HEK293T (cell line): ENCODE measurements around the gene COL28A1.

Experiments
- BHLHE40 ChIP-seq: fragments of 450-650 bp; IDR thresholded peaks from 2 replicates; pipeline ENCODE4 v1.6.1; 2016; ENCODE audit warnings: mild to moderate bottlenecking, moderate library complexity, borderline replicate concordance
- CTBP1 ChIP-seq: fragments of 450-650 bp; IDR thresholded peaks from 2 replicates; pipeline ENCODE4 v1.6.1; 2016; ENCODE audit warnings: borderline replicate concordance
- ELF4 ChIP-seq: fragments of 450-650 bp; IDR thresholded peaks from 2 replicates; pipeline ENCODE4 v1.6.1; 2017; ENCODE audit warnings: antibody characterized with exemption
- FOXA1 ChIP-seq: fragments of 450-650 bp; IDR thresholded peaks from 2 replicates; pipeline ENCODE4 v1.6.1; 2016; ENCODE audit warnings: mild to moderate bottlenecking
- FOXK2 ChIP-seq: fragments of 450-650 bp; IDR thresholded peaks from 2 replicates; pipeline ENCODE4 v1.6.1; 2016; ENCODE audit warnings: mild to moderate bottlenecking
- FOXM1 ChIP-seq: fragments of 450-650 bp; IDR thresholded peaks from 2 replicates; pipeline ENCODE4 v1.6.1; 2017; ENCODE audit warnings: mild to moderate bottlenecking, borderline replicate concordance
- HDGF ChIP-seq: fragments of 450-650 bp; IDR thresholded peaks from 2 replicates; pipeline ENCODE4 v1.6.1; 2017; ENCODE audit warnings: antibody characterized with exemption, borderline replicate concordance
- L3MBTL2 ChIP-seq: fragments of 450-650 bp; conservative IDR thresholded peaks from 2 replicates; pipeline ENCODE4 v1.6.1; 2016; ENCODE audit warnings: mild to moderate bottlenecking
- NFRKB ChIP-seq: fragments of 450-650 bp; IDR thresholded peaks from 2 replicates; pipeline ENCODE4 v1.6.1; 2016; ENCODE audit warnings: mild to moderate bottlenecking, moderate library complexity
- PKNOX1 ChIP-seq: fragments of 450-650 bp; IDR thresholded peaks from 2 replicates; pipeline ENCODE4 v1.6.1; 2016
- SP1 ChIP-seq: fragments of 450-650 bp; IDR thresholded peaks from 2 replicates; pipeline ENCODE4 v1.6.1; 2017
- SUZ12 ChIP-seq: fragments of 450-650 bp; IDR thresholded peaks from 2 replicates; pipeline ENCODE4 v1.6.1; 2016; ENCODE audit warnings: mild to moderate bottlenecking
- TARDBP ChIP-seq: fragments of 450-650 bp; IDR thresholded peaks from 2 replicates; pipeline ENCODE4 v1.6.1; 2016

DNA sequence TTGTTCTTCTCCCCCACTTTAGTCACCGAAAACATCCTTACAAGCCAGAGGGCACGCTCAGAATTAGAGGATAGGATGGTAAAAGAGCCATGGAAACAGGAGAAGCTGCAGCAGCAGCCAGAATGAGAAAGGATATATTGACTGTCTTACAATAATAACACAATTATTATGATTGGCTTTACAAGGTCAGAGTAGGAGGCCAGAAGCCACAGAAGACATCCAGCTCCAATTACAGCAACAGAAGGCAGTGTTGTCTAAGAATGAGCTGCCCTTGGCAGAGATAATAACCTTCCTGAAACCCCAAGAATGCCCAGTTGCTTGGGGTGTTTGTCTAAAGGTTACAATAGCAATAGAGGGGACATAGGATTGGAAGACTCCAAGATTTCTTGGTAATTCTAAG, 184.5 kb downstream of the COL28A1 start:
- TF ChIP-seq PKNOX1 (no peak), FOXA1 (no peak), SP1 (no peak), TARDBP (no peak), ELF4 (no peak), FOXM1 (no peak), SUZ12 (no peak), HDGF (no peak), BHLHE40 (no peak), L3MBTL2 (no peak), FOXK2 (no peak), NFRKB (no peak), CTBP1 (no peak)
